ENCODE measurements around the gene PREX1. TPM values are rescaled to one million over a fixed set of nuclear protein-coding genes. Genes with fewer than 3 reads are reported as not detected.

PREX1 gene
- total RNA-seq, 2 donors from 2014 or later = 16.0 to 17.4 TPM

DNA sequence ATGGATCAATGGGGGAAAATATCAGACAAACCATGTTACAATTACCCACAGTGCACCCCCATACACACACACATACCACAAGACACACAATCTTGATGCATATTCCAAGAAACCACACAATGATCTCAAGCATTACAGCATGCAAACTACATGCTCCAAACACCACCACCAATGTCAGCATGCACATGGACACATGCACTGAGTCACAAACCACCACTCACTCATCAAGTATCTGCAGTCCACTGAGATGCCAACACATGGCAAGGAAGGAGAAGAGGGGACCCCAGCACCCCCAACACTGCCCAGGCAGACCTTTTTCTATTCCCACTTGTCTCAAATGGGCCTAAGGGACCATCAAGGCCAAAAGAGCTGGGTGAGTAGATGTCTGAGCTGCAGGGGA is 91.6 kb downstream of the PREX1 start:
- ATAC-seq = no peak
- intact Hi-C loops (cut with DNase I) = no loop called here

DNA sequence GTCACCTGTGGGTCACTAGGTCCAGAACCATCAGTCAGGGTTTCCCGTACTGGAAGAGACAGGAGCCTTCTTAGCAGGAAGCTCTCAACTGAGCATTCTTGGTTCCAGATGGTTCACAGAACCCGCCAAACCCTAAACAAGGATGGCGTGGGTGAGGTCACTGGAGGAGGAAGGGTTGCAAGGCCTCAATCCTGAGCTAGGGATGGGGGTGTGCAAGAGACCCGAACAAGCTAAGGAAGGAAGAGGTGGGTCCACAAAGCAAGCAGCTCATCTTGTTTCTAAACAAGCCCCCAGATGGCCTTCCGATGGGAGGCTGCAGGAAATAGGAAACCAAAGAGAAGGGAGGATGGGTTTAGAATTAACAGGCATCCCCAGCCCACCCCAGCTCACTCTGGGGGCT is 92.7 kb downstream of the PREX1 start:
- no peak for DNase-seq
- ATAC-seq = no peak
- intact Hi-C loops (cut with DNase I) = no loop called here

More for the DNA sequence above, 91.6 kb downstream of the PREX1 start:
- no peak for DNase-seq

DNA sequence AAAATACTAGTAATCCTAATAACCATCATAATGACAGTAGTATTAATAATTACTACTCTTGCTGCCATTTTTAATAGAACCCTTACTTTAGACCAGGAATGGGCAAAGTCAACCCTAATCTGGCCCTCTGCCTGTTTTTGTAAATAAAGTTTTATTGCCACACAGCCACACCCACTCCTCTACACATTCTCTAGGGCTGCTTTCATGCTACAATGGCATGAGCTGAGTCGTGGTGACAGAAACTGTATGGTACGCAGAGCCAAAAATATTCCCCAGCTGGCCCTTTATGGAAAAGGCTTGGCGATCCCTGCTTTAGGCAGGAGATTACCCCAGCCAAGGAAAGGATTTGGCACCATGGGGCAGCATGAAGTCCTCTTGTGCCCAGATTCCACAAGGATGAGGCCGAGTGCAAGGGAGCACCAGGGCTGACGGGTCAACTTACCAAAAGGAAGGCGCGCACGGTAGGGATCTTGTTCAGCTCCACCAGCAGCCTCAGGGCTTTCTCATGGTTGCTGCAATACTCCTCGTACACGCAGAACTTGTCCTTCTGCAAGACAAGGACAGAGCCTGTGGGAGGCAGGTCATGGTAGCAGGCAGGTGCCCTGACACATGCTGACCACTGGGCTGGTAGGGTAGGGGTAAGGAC is 93.6 kb downstream of the PREX1 start:
- ATAC-seq (no peak), DNase-seq (no peak)
- intact Hi-C loops (cut with DNase I) = no loop called here

DNA sequence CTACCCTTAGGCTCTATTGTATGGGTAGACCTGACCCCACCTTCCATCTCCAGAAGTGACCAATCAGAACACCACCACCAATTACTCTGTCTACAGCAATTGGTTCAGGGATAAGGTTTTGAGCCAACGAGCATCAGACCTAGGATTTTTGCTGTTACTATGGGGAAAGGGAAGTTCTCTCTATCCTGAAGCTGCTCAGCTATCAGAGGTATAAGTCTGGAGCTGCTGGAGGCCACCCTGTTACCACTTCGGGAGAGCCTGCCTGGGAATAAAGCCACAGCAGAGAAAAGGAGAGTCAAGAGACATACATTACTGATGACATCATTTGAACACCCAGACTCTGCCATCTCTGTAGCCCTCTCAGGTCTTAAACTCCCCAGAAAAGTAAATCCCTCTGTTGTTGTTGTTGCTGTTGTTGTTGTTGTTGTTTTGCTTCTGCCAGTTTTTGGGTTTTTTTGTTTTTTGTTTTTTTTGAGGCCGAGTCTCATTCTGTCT is 94.5 kb downstream of the PREX1 start:
- DNase-seq = no peak
- ATAC-seq = no peak
- intact Hi-C loops (cut with DNase I) = no loop called here

DNA sequence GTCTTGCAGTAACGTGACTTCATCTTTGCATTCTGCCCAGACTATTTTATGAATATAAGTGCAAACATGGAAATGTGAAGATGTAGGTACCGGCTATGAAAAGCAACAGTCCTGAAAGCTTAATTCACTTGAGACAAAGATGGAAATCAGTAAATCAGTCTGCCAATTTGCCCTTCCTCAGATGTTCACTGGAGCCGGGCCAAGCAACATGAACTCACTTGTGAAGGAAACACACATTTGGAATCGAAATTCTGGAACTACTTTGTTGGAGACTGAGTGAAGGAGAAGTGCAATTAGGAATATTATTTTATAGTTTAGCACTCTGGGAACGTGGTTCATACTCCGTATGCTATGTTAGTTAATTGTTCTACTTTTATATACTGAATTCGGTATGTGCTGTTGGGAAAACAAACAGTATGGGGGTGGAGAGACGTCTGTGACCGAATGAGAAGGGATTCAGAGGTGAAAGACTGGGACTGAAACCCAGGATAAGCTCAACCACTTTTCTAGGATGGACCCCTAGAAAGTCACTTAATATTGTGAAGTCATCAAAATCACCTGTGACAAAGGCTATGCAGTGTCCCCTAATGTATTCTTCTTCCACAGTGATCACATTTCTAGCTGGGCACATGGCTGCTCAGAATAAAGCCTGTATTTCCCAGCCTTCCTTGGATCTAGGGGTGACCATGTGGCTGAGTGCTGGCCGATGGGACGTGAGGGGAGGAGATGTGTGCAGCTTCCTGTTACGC is 95.5 kb downstream of the PREX1 start:
- no peak for DNase-seq
- intact Hi-C loops (cut with DNase I) = no loop called here
- no peak for ATAC-seq

DNA sequence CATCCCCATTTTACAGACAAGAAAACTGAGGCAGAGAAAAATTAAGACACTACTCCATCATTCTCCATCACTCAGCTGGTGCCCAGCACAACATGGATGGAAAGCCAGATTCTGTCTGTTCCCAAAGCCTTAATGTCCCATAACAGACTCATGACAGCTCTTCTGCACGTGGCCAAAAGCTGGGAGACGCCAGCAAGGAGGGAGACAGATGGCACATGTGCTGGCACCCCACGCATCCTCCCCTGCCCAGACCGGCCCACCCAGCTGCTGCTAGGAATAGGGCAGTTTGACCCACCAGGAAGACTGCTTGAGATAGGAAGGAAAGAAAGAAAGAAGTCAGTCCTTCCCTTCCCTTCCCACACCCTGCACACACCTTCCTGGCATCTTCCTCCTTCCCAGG is 96.3 kb downstream of the PREX1 start:
- no peak for ATAC-seq
- intact Hi-C loops (cut with DNase I) = no loop called here
- no peak for DNase-seq

DNA sequence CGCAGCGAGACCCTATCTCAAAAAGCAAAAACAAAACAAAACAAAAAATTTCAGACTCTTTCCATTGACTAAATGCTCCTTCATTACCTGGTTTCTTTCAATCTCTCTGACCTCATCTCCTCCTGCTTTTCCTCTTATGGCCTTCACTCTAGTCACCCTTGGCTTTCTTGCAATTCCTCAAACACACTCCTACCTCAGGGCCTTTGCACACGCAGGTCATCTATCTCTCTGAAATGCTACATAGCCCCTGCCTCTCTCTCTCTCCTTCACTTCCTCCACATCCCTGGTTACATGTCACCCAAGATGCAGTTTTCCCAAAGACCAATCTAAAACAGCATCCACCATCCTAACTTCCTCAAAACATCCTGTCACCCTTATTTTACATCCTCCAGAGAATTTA is 96.8 kb downstream of the PREX1 start:
- intact Hi-C loops (cut with DNase I) = no loop called here
- no peak for ATAC-seq
- no peak for DNase-seq

DNA sequence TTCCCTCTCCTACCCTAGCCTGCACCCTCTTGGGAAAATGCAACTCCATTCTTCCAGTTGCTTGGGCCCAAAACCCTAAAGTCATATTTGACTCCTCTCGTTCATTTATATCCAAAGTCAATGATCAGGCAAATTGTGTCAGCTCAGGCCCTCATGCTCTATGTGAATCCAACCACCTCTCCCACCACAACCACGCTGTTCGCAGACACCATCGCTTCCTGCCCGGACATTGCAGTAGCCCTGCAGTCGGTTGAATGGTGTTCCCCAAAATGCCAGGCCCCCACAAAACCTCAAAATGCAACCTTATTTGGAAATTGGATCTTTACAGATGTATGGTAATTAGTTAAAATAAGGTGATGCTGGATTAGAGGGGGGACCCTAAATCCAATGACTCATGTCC is 98.3 kb downstream of the PREX1 start:
- ATAC-seq = no peak
- DNase-seq = no peak
- intact Hi-C loops (cut with DNase I) = no loop called here

DNA sequence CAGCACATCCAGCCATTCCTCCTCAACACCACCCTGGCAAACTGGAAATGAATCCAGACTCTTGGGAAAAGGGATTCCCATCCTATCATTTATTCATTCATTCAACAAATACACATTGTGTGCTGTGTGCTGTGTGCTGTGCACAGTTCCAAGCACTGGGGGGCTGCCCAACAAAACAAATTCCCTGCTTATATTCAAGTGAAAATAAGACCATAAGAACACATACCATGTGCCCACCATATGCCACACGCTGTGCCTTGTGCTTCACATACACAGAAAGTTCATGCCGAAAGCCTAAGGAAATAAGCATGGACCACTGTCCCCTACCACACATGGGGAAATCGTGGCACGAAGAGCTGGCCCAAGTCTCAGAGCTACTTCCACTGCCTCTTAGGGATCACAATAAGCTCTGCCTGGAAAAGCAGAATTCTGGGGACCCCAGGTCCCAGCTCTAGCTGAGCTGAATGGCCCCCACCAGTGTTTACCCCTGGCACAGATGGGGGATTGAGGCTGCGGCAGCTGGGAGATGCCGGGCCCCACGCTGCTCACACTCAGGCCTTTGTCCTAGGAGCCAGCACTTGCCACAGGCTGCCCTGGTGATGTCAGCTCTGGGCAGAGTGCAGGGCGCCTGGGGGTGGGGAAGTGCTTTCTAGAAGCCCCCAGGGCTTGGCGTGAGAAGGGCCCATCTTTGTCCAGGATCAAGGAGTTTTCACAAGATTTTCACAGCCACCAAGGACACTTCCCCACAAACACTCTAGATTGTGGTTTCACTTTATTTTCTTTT is 99.6 kb downstream of the PREX1 start:
- intact Hi-C loops (cut with DNase I) = no loop called here
- DNase-seq (no peak), ATAC-seq (peak in 1 of 2 donors; percentile 40)

DNA sequence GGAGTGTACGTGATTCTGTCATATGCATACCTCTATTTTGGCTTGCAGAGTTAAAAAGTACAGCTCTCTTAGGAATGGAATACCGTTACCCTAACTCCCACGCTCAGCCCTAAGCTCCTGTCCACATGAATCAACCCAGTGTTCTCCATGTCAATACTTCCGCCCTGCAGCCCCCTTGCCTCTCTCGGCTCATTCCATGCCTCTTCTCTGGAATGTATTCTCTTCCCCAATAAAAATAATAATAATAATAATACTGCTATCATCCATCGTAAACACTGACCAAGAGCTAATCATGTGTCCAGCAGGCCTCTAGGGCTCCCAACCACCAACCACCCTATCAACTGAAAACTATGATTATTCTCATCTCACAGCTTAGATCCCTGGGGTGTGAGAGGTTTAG is 100.6 kb downstream of the PREX1 start:
- no peak for ATAC-seq
- no peak for DNase-seq
- intact Hi-C loops (cut with DNase I) = no loop called here

DNA sequence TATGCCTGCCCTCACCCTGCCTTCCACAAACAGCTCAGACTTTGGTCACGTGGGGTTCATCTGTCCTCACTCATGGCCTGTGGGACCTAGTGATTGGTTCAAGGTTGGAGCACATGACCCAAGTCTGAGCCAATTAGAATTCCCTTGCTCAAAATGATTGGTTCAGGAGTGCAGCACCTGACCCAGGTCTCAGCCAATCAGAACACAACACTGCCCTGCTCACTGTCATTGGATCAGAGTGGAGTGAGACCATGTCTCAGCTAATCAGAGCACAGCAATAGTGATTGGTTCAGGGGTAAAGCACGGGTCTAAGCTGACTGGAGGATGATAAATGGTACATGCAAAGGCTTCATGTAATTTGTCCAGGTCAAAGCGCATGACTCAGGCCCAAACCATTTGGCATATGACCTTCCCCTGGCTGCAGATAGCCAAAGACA is 102.2 kb downstream of the PREX1 start:
- intact Hi-C loops (cut with DNase I) = no loop called here
- peak in 1 of 2 donors; percentile 5 for ATAC-seq
- DNase-seq = no peak

DNA sequence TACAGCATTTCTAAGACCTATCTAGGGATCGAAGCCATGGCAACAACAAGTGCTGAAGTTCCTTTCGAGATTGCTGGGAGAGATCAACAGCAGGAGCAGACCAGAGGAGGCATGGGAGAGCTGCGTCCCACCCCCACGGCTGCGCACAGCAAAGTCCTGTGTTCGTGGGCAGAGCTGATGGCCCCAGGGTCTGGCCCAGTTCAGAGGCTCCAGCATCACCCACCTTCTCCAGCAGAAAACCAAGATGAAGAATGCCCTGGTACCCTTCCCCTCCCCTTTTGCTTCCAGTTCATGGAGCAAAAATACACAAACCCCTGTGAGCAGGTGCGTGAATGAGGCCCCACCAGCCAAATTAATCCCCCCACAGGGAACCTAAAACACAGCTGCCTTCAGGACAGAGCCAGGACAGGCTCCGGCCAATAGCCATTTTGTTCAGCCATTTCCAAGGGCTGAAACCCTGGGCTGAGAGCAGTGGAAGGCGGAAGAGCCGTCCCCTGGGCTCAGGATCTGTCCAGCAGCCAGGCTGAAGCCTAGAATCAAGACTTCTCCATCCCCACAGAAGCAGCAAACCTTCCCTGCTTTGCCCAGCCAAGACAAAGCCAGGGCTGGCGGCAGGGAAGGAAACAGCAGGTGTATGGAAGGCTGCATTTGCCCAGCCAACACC is 102.8 kb downstream of the PREX1 start:
- no peak for DNase-seq
- intact Hi-C loops (cut with DNase I) = no loop called here
- ATAC-seq = no peak

DNA sequence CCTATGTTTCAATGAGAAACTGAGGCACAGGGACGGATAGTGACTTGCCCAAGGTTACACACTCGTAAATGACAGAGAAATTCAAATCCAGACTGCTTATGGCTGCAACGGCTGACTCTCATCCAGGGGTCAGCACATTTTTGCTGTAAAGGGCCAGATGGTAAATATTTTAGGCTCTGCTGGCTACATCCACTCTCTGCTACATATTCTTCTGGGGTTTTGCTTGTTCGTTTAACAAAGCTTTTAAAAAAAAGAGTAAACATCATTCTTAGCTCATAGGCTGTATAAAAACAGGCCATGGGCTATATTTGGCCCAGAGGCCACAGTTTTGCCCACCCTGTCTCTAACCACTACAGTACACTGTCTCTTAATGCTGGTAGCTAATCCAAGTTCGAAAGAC is 103.4 kb downstream of the PREX1 start:
- intact Hi-C loops (cut with DNase I) = no loop called here
- ATAC-seq = no peak
- DNase-seq = no peak

DNA sequence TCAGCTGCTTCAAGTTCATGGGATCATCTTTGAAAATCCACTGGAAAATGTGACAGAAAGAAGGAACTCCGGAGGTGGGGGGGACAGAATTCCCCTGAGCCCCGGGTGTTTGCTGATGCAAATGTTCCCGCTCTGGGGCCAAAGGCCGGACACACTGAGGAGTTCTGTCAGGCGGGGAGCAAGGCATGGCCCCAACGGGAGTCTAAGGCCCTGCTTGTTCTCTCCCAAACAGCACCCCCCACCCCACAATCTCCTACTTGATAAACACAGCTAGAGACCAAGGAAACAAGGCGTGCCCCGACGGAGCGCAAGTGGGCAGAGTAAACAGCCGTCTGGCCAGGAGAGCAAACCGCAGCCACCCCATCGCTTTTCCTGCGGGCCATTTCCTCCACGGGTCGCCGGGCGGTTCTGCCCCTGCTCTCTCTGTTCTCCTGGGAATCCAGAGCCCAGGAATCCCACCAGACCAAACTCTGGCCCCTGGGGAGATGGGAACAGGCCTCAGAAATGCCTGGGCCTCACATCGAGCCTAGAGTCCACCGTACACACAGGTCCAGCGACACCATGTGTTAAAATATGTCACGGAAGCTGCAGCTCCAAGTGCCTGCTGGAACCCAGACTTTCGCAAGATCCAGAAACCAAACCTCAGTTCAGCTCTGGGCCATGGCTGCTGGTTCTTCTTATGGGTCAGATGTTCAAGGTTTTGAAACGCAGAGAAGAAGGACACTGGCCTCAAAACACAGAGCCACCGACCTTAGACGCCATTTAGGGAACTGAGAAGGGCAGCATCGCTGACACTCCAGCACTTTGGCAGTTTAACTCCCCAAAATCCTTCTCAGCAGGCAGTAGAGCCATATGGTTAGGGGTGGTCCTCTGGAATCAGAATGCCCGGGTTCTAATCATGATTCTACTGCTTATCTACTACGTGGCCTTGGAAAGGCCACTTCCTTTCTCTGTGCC is 104.2 kb downstream of the PREX1 start:
- peak; percentile 48 for DNase-seq
- intact Hi-C loops (cut with DNase I) = no loop called here

DNA sequence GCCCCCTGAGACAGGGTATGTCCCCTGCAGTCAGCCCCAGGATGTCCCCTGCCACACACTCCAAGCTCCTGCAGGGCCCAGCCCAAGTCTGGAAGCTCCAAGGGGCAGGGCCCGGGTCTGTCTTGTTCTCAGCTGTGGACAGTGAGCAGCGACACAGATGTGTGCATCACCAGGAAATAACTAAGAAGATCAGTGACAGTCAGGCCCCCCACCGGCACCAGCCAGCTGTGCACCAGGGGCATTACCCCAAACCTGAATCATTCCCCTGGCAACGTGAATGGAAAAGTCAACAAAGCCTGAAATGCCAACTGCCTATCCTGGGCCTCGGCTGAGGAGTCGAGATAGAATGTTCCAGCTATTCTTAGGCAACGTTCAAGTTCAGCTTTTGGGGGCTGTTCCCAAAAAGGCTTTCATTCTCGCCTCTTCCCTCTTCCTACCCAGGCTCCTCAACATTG is 105.0 kb downstream of the PREX1 start:
- intact Hi-C loops (cut with DNase I) = no loop called here
- DNase-seq (no peak), ATAC-seq (peak; percentile 12 to 42)

More for the DNA sequence above, 104.2 kb downstream of the PREX1 start:
- peak; percentile 23 for ATAC-seq

DNA sequence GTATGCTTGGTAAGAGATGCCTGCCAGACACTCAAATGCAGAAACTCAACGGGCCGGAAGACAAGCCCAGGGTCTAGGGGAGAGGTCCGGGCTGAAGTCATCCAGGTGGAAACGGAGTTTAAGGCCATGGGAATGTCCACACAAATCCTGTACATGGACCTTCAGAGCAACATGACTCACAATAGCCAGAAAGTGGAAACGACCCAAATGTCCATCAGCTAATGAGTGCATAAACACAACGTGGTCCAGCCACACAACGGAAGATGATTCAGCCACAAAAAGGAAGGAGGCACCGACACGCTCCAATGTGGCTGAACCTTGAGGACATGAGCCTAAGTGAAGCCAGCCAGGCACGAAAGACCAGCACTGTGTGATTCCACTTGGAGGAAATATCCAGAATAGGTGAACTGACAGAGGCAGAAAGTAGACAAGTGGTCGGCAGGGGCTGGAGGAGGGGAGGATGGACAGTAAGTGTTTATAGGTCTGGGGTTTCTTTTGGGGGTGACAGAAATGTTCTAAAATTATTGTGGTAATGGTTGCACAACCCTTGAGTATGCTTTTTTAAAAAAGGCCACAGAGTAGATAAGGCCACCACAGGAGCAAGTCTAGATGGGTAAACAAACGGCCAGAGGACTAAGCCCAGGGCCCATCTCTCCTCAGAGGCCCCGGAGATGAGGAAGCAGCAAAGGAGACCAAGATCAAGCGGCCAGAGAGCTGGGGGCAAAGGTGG is 105.6 kb downstream of the PREX1 start:
- intact Hi-C loops (cut with DNase I) = no loop called here
- ATAC-seq (peak; percentile 13 to 40), DNase-seq (peak; percentile 33)

DNA sequence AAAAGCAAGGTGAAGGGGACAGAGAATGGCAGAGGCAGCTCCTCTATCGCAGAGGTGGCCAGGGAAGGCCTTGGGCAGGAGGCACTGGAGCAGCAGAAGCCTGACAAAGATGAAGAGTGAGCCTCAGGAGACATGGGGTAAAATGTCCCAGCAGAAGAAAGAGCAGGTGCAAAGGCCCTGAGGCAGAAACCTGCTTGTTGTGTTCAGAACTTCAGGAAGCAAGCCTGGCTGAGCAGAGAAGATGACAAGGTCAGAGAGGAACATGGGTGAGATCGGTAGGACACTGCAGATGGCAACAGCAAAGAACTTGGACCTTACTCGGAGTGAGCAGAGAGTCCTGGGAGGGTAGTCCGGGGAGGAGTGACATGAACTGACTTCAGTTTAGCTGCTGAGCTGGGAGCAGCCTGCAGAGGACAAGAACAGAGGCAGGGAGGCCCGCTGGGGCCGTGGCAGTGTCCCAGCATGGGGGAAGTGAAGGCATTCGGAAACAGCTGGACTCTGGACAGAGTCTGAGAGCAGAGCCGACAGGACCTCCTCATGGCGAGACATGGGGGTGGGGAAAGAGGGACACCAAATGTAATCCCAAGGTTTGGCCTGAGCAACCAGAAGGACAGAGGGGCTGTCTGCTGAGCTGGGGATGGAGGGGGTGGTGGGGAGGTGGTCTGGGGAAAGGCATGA is 106.3 kb downstream of the PREX1 start:
- ATAC-seq (peak in 1 of 2 donors; percentile 20), DNase-seq (no peak)
- intact Hi-C loops (cut with DNase I) = no loop called here
